ENCODE results near the gene FGF22. TPM values are rescaled to one million over a fixed set of nuclear protein-coding genes. Genes with fewer than 3 reads are reported as not detected.

Gene FGF22
- polyA plus RNA-seq, 3 donors = not detected

- intact Hi-C loops (cut with micrococcal nuclease) = no loop called here
- no peak overlapping the region for H3K27ac Mint-ChIP-seq
- peaks cover 27% of the 10 kb centered on the region for H3K79me2 ChIP-seq (ENCODE audit: insufficient read depth, low read length)
- H3K4me3 Mint-ChIP-seq = no peak overlapping the region
- H3K4me3 ChIP-seq (replicated peaks in 1 of 3; ENCODE audit: low read depth in 2 of 3, low read length in 3 of 3) = no peak overlapping the region
- no peak overlapping the region for H3K4me2 ChIP-seq (replicated peaks; ENCODE audit: extremely low read depth, low read length, poor library complexity, severe bottlenecking)
- H3K9me3 ChIP-seq (replicated peaks in 1 of 2; ENCODE audit: control insufficient read depth in 1 of 2, insufficient read depth in 1 of 2, low read length in 2 of 2) = no peaks in the 10 kb centered on the region
- H3K27ac ChIP-seq (ENCODE audit: low read depth in 1 of 2, low read length in 2 of 2) = no peak overlapping the region
- H3K9ac ChIP-seq (ENCODE audit: insufficient read depth, low read length, poor library complexity, severe bottlenecking) = no peak overlapping the region
- H3K4me1 Mint-ChIP-seq = no peaks in the 10 kb centered on the region
- no peaks in the 10 kb centered on the region for H3K27me3 ChIP-seq (ENCODE audit: control insufficient read depth in 2 of 2, insufficient read depth in 2 of 2, low read length in 2 of 2)
- H2AFZ ChIP-seq (ENCODE audit: insufficient read depth, low read depth, low read length, poor library complexity, severe bottlenecking) = no peak overlapping the region
- 97% methylated on average over 20 of the region's 29 CpGs for WGBS (ENCODE audit: insufficient coverage)
- peaks cover 73 to 81% of the 10 kb centered on the region in 2 donors for H3K36me3 ChIP-seq (replicated peaks in 1 of 2; ENCODE audit: control insufficient read depth in 1 of 2, insufficient read depth in 2 of 2, low read length in 2 of 2)
- no peaks in the 10 kb centered on the region for H3K4me1 ChIP-seq (ENCODE audit: control insufficient read depth in 1 of 2, insufficient read depth in 2 of 2, low read length in 2 of 2)
- no peaks in the 10 kb centered on the region for H3K9me3 Mint-ChIP-seq
- peaks cover 25 to 68% of the 10 kb centered on the region in 2 donors for H3K36me3 Mint-ChIP-seq
- peaks cover 87% of the 10 kb centered on the region for H4K20me1 ChIP-seq (ENCODE audit: insufficient read depth, low read length)
- H3K27me3 Mint-ChIP-seq (ENCODE audit: low read depth in 3 of 3) = no peaks in the 10 kb centered on the region
- no peak for TF ChIP-seq CTCF (IDR thresholded peaks at IDR 0.05)
- DNase-seq = no peak
Observed at GRCh38 chr19:648305-648704, 8.6 kb downstream of the FGF22 start.

GRCh38 chr19:648904-649801 lies 9.5 kb downstream of the FGF22 start:
- H3K27me3 Mint-ChIP-seq (ENCODE audit: low read depth in 3 of 3) = no peaks in the 10 kb centered on the region
- DNase-seq = no peak
- H3K4me3 ChIP-seq (replicated peaks in 1 of 3; ENCODE audit: low read depth in 2 of 3, low read length in 3 of 3) = no peak overlapping the region

More at GRCh38 chr19:648904-649801, 9.5 kb downstream of the FGF22 start:
- Histone ChIP-seq H3K4me1 (ENCODE audit: control insufficient read depth in 1 of 2, insufficient read depth in 2 of 2, low read length in 2 of 2) (no peaks in the 10 kb centered on the region), H2AFZ (ENCODE audit: insufficient read depth, low read depth, low read length, poor library complexity, severe bottlenecking) (no peak overlapping the region), H3K79me2 (ENCODE audit: insufficient read depth, low read length) (peaks cover 35% of the 10 kb centered on the region), H4K20me1 (ENCODE audit: insufficient read depth, low read length) (peaks cover 95% of the 10 kb centered on the region), H3K27ac (ENCODE audit: low read depth in 1 of 2, low read length in 2 of 2) (no peak overlapping the region), H3K36me3 (replicated peaks in 1 of 2; ENCODE audit: control insufficient read depth in 1 of 2, insufficient read depth in 2 of 2, low read length in 2 of 2) (peaks cover 82 to 89% of the 10 kb centered on the region in 2 donors), H3K4me2 (replicated peaks; ENCODE audit: extremely low read depth, low read length, poor library complexity, severe bottlenecking) (no peak overlapping the region), H3K9me3 (replicated peaks in 1 of 2; ENCODE audit: control insufficient read depth in 1 of 2, insufficient read depth in 1 of 2, low read length in 2 of 2) (no peaks in the 10 kb centered on the region), H3K9ac (ENCODE audit: insufficient read depth, low read length, poor library complexity, severe bottlenecking) (no peak overlapping the region), H3K27me3 (ENCODE audit: control insufficient read depth in 2 of 2, insufficient read depth in 2 of 2, low read length in 2 of 2) (no peaks in the 10 kb centered on the region)
- H3K4me1 Mint-ChIP-seq = no peaks in the 10 kb centered on the region
- H3K4me3 Mint-ChIP-seq = no peak overlapping the region
- peaks cover 30 to 76% of the 10 kb centered on the region in 2 donors for H3K36me3 Mint-ChIP-seq
- H3K27ac Mint-ChIP-seq = no peak overlapping the region
- intact Hi-C loops (cut with micrococcal nuclease) = no loop called here
- 96% methylated on average over 32 of the region's 53 CpGs for WGBS (ENCODE audit: insufficient coverage)
- TF ChIP-seq CTCF (IDR thresholded peaks at IDR 0.05) = no peak
- H3K9me3 Mint-ChIP-seq = no peaks in the 10 kb centered on the region

Measured in CD14-positive monocyte (primary cell).